Natural killer cell (primary cell): Measurements from ENCODE around the gene MRPS27. TPM values are rescaled to one million over a fixed set of nuclear protein-coding genes. Genes with fewer than 3 reads are reported as not detected.

Experiments
- ATAC-seq, 3 donors: fragments of 150-1000 bp in 2 of 3; fragments of 200-7000 bp in 1 of 3; cut with Tn5 transposase; 1 replicate in 1 of 3; 2 replicates in 2 of 3; pipeline ENCODE4 v1.10.0; 2021; ENCODE audit warnings: mild to moderate bottlenecking in 2 of 3, moderate library complexity in 2 of 3
- DNase-seq, 2 donors: peaks; one replicate each; pipeline versions ENCODE4 v3.0.0 to v3.0.0-alpha.2; 2013 to 2021; ENCODE audit warnings: mixed read lengths in 1 of 2
- H3K27ac ChIP-seq: one replicate; pipeline ENCODE4 v1.5.1; 2013; ENCODE audit warnings: mild to moderate bottlenecking, low read length
- H3K27me3 ChIP-seq: one replicate; pipeline ENCODE4 v1.6.1; 2013; ENCODE audit warnings: low read length; ENCODE audit not compliant: control insufficient read depth, insufficient read depth
- H3K36me3 ChIP-seq: one replicate; pipeline ENCODE4 v1.6.1; 2013; ENCODE audit warnings: low read length; ENCODE audit not compliant: control insufficient read depth, insufficient read depth
- H3K4me1 ChIP-seq: one replicate; pipeline ENCODE4 v1.6.1; 2013; ENCODE audit warnings: low read length; ENCODE audit not compliant: control insufficient read depth, insufficient read depth
- H3K4me3 ChIP-seq: one replicate; pipeline ENCODE4 v1.5.1; 2013; ENCODE audit warnings: low read length
- H3K9me3 ChIP-seq: one replicate; pipeline ENCODE4 v1.6.1; 2013; ENCODE audit warnings: low read length; ENCODE audit not compliant: control insufficient read depth, insufficient read depth
- H3K27ac Mint-ChIP-seq, 2 donors: one replicate each; pipeline ENCODE4 v1.8.0; 2022; ENCODE audit warnings: mild to moderate bottlenecking in 2 of 2, mixed read lengths in 2 of 2, moderate library complexity in 1 of 2
- H3K27me3 Mint-ChIP-seq, 2 donors: one replicate each; pipeline ENCODE4 v1.8.0; 2022; ENCODE audit warnings: low read depth in 2 of 2, mixed read lengths in 2 of 2
- H3K36me3 Mint-ChIP-seq: one replicate; pipeline ENCODE4 v1.8.0; 2022; ENCODE audit warnings: mixed read lengths
- H3K4me1 Mint-ChIP-seq, 2 donors: one replicate each; pipeline ENCODE4 v1.8.0; 2022; ENCODE audit warnings: mixed read lengths in 2 of 2
- H3K4me3 Mint-ChIP-seq: one replicate; pipeline ENCODE4 v1.8.0; 2022; ENCODE audit warnings: mild to moderate bottlenecking, moderate library complexity, mixed read lengths
- H3K9me3 Mint-ChIP-seq, 2 donors: one replicate each; pipeline ENCODE4 v1.8.0; 2022; ENCODE audit warnings: mixed read lengths in 2 of 2
- CTCF ChIP-seq: fragments of 200-600 bp; IDR thresholded peaks from one replicate; pipeline ENCODE4 v1.8.0; 2022; ENCODE audit warnings: antibody characterized with exemption
- WGBS: methylation state at CpG from one replicate; pipeline ENCODE4 v1.1.7; 2013; ENCODE audit warnings: missing lambda C conversion rate; ENCODE audit not compliant: insufficient coverage; 5-methylcytosine and 5-hydroxymethylcytosine counted together
- intact Hi-C: fragments of 100-400 bp; cut with micrococcal nuclease; formaldehyde crosslinking; loops from one replicate; pipeline ENCODE4 v1.14.2; 2022
- total RNA-seq, 4 donors: library from RNA; stranded (reverse); fragments of 120-200 nt in 1 of 4; gene quantifications; one replicate each; pipeline versions ENCODE4 v1.2.3 to v1.2.4, GENCODE V29; 2013 to 2022

Gene MRPS27
- total RNA-seq, 3 donors from 2014 or later (not counting 1 experiment from before 2014, with no cell fraction given) = 25.5 to 36.5 (median 36.3) TPM

GRCh38 chr5:72251386-72251785 lies 68.7 kb downstream of the MRPS27 start:
- Histone ChIP-seq H3K4me3 (no peak overlapping the region), H3K9me3 (no peaks in the 10 kb centered on the region), H3K27ac (no peak overlapping the region), H3K36me3 (peaks cover 2% of the 10 kb centered on the region), H3K4me1 (no peaks in the 10 kb centered on the region), H3K27me3 (no peaks in the 10 kb centered on the region)
- H3K9me3 Mint-ChIP-seq = no peaks in the 10 kb centered on the region
- peaks cover 15 to 16% of the 10 kb centered on the region in 2 donors for H3K4me1 Mint-ChIP-seq
- H3K27me3 Mint-ChIP-seq = no peaks in the 10 kb centered on the region
- no peak for ATAC-seq
- no peaks in the 10 kb centered on the region for H3K36me3 Mint-ChIP-seq
- no peak for TF ChIP-seq CTCF
- intact Hi-C loops = no loop called here
- DNase-seq = no peak
- H3K4me3 Mint-ChIP-seq = no peak overlapping the region
- no peak overlapping the region for H3K27ac Mint-ChIP-seq
- 100% methylated on average over 1 of the region's 1 CpG for WGBS

GRCh38 chr5:72248410-72248981 lies 71.5 kb downstream of the MRPS27 start:
- Mint-ChIP-seq H3K9me3 (no peaks in the 10 kb centered on the region), H3K27me3 (peaks cover 0 to 4% of the 10 kb centered on the region in 2 donors), H3K27ac (no peak overlapping the region), H3K4me3 (no peak overlapping the region), H3K36me3 (no peaks in the 10 kb centered on the region), H3K4me1 (peaks cover 34 to 36% of the 10 kb centered on the region in 2 donors)
- no peak for TF ChIP-seq CTCF
- peaks cover 2% of the 10 kb centered on the region for H3K36me3 ChIP-seq
- H3K4me3 ChIP-seq = no peak overlapping the region
- ATAC-seq = no peak
- no peaks in the 10 kb centered on the region for H3K4me1 ChIP-seq
- intact Hi-C loops = no loop called here
- H3K9me3 ChIP-seq = no peaks in the 10 kb centered on the region
- DNase-seq = no peak
- WGBS = 100% methylated on average over 2 of the region's 2 CpGs
- no peaks in the 10 kb centered on the region for H3K27me3 ChIP-seq
- H3K27ac ChIP-seq = no peak overlapping the region

DNA sequence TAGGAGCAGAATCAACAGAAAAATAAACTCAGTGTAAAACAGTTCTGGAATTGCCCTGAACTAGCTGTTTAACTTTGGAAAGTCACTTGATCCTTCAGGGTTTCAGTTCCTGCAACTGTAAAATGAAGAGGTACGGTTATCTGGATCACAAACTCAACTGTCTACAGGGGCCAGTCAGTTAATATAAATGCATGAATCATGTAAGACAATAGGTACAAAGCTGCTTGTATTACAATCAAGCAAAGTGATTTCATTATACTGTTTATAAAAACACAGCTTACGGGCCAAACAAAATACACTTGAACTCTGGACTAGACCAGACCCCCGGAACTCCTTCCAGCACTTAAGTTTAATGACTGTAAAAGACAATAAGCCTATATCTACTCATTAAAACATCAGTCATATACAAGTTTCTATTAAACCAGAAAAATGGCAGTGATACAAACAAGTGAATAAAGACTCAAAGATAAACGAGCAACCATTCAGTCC lies 73.0 kb downstream of the MRPS27 start:
- no peak overlapping the region for H3K4me3 ChIP-seq
- H3K4me3 Mint-ChIP-seq = no peak overlapping the region
- H3K27ac Mint-ChIP-seq = no peak overlapping the region
- no peaks in the 10 kb centered on the region for H3K36me3 Mint-ChIP-seq
- H3K9me3 ChIP-seq = no peaks in the 10 kb centered on the region
- H3K36me3 ChIP-seq = no peaks in the 10 kb centered on the region
- H3K27ac ChIP-seq = no peak overlapping the region
- no peaks in the 10 kb centered on the region for H3K4me1 ChIP-seq
- H3K27me3 Mint-ChIP-seq = peaks cover 0 to 4% of the 10 kb centered on the region in 2 donors
- intact Hi-C loops = no loop called here
- no peaks in the 10 kb centered on the region for H3K27me3 ChIP-seq
- peaks cover 36% of the 10 kb centered on the region in 2 donors for H3K4me1 Mint-ChIP-seq
- WGBS = 98% methylated on average over 4 of the region's 4 CpGs
- TF ChIP-seq CTCF = no peak
- no peaks in the 10 kb centered on the region for H3K9me3 Mint-ChIP-seq
- DNase-seq = no peak
- ATAC-seq = no peak
